Measurements from ENCODE around the gene USP6NL.

- TF ChIP-seq POLR2AphosphoS2 (IDR thresholded peaks at IDR 0.05; ENCODE audit: low read depth, low read length) (no peak), YY1 (IDR thresholded peaks at IDR 0.05; ENCODE audit: low read depth, low read length) (no peak), CTCF (IDR thresholded peaks at IDR 0.05 in 2 of 3, conservative IDR thresholded peaks at IDR 0.05 in 1 of 3; ENCODE audit: control insufficient read depth in 2 of 3, extremely low read depth in 1 of 3, insufficient read depth in 1 of 3, low read depth in 3 of 3, low read length in 3 of 3) (no peak), JUNB (IDR thresholded peaks at IDR 0.05) (no peak), SIN3A (IDR thresholded peaks at IDR 0.05; ENCODE audit: low read depth, low read length) (no peak), NRF1 (conservative IDR thresholded peaks at IDR 0.05; ENCODE audit: low read depth, low read length) (no peak)
Measured at GRCh38 chr10:11570751-11571150, 40.7 kb downstream of the USP6NL start.

All from GM12878 (cell line).